ENCODE results near the gene DCBLD1.
"Not testable (repeated sequence)": the region's sequence is repeated elsewhere in the genome, so short reads cannot be mapped to it uniquely, and the experiment has no call there.

DCBLD1 gene

DNA sequence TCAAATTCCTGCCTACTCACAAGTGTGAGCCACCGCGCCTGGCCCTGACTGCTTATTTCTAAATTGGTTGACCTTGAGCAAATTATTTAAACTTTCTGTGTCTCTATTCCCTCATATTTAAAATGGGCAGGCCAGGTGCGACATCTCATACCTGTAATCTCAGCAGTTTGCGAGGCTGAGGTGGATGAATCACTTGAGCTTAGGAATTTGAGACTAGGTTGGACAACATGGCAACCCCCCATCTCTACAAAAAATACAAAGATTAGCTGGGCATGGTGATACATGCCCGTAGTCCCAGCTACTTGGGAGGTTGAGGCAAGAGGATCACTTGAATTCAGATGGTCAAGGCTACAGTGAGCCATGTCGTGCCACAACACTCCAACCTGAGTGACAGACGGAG, 26.5 kb downstream of the DCBLD1 start:
- no peak for TF ChIP-seq CTCF (IDR thresholded peaks at IDR 0.05; ENCODE audit: low read depth, low read length)
- H3K4me3 ChIP-seq (ENCODE audit: low read depth, low read length): no peak overlapping the region
- DNase-seq (ENCODE audit: low read depth, low spot score): no peak
- in situ Hi-C loops (cut with HindIII; ENCODE audit: low sequenced_read_pairs): no loop called here

DNA sequence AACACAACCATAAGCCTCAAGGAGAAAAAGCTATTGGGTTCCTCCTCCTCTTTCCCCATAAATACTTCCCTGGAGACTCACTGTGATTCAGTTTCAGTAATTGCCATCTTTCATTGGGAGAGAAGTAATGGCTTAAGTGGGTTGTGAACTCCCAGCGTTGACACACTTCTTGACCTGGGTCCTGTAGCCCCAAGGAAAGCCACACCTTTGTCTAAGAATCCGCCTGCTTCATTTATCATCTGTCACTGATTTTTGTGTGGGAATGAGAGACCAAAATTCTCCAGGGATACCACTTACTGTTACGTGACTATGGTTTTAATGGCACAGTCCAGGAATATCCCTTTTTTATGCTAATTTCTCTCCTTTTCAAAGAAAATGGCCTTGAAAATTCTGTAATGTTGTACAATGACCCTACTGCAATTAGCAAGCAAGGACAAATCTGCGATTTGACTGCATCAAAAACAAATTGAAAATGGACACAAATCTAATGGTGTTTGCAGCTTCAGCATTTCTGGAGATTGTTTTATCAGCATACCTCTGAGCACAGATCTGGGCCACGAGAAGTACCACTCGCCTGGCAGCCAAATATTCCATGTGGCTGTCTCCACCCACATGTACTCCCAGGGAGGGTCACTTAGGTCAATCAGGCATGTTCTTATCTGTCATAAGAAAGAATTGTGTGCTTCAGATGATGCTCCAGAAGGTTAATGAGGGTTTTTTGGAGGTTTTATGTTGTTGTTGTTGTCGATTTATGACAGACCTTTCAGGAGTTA, 29.8 kb downstream of the DCBLD1 start:
- in situ Hi-C loops (cut with HindIII; ENCODE audit: low sequenced_read_pairs): no loop called here
- no peak for DNase-seq (ENCODE audit: low read depth, low spot score)
- H3K4me3 ChIP-seq (ENCODE audit: low read depth, low read length): no peak overlapping the region
- TF ChIP-seq CTCF (IDR thresholded peaks at IDR 0.05; ENCODE audit: low read depth, low read length): no peak

- no peak for TF ChIP-seq CTCF (IDR thresholded peaks at IDR 0.05; ENCODE audit: low read depth, low read length)
- in situ Hi-C loops (cut with HindIII; ENCODE audit: low sequenced_read_pairs): no loop called here
- DNase-seq (ENCODE audit: low read depth, low spot score): no peak
- no peak overlapping the region for H3K4me3 ChIP-seq (ENCODE audit: low read depth, low read length)
Observed at GRCh38 chr6:117512987-117513573, 30.6 kb downstream of the DCBLD1 start.

DNA sequence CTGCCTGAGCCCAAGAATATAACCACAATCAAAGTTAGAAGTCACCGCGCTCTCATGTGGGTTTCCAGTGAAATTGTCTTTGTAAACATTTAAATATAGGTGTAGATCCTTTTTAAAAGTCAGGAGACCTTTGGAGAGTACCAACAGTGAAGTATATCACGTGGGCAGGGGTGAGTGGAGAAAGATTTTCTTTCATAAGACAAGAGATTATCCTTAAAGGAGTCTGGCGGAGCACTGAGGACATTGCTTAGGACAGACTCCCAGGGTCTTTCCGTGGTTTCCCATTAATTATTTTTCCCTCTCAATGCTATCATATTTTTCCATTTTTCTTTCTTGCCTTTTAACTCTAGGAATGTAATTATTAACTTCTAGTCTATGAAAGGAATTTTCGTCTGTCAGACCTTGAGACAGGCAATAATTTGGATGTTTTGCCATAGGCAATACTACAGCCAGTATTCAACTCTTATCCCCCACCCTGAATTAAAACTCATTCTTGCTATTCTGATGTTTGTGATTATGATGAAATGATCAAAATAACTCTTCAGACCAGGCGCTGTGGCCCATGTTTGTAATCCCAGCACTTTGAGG, 31.4 kb downstream of the DCBLD1 start:
- in situ Hi-C loops (cut with HindIII; ENCODE audit: low sequenced_read_pairs): no loop called here
- TF ChIP-seq CTCF (IDR thresholded peaks at IDR 0.05; ENCODE audit: low read depth, low read length): no peak
- DNase-seq (ENCODE audit: low read depth, low spot score): no peak
- H3K4me3 ChIP-seq (ENCODE audit: low read depth, low read length): no peak overlapping the region

- no peak for TF ChIP-seq CTCF (IDR thresholded peaks at IDR 0.05; ENCODE audit: low read depth, low read length)
- no peak for DNase-seq (ENCODE audit: low read depth, low spot score)
- no peak overlapping the region for H3K4me3 ChIP-seq (ENCODE audit: low read depth, low read length)
- in situ Hi-C loops (cut with HindIII; ENCODE audit: low sequenced_read_pairs): no loop called here
Observed at GRCh38 chr6:117514655-117515054, 32.2 kb downstream of the DCBLD1 start.

DNA sequence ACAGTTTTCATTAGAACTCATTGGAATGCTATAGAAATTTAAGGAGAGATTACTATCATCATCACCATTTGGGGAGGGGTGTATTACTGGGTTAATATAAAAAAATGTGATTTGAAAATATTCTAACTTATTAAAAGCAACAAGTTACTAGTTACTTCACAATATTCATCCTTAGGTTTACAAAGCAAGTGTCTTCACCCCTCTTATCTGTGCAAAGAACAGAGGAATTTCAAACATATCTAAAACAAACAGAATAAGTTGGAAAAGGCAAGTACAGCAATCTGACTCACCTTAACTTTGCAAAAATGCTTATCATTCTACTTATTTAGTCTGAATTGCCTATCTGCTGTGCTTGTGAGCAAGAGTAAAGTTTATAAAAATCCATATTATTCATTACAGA, 32.9 kb downstream of the DCBLD1 start:
- in situ Hi-C loops (cut with HindIII; ENCODE audit: low sequenced_read_pairs): no loop called here
- no peak for DNase-seq (ENCODE audit: low read depth, low spot score)
- TF ChIP-seq CTCF (IDR thresholded peaks at IDR 0.05; ENCODE audit: low read depth, low read length): no peak
- H3K4me3 ChIP-seq (ENCODE audit: low read depth, low read length): no peak overlapping the region

DNA sequence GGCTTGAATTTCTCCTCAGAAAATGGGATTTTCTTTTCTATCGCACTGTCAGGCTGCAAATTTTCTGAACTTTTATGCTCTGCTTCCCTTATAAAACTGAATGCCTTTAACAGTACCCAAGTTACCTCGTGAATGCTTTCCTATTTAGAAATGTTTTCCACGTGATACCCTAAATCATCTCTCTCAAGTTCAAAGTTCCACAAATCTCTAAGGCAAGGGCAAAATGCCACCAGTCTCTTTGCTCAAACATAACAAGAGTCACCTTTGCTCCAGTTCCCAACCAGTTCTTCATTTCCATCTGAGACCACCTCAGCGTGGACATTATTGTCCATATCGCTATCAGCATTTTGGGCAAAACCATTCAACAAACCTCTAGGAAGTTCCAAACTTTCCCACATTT, 35.5 kb downstream of the DCBLD1 start:
- in situ Hi-C loops (cut with HindIII; ENCODE audit: low sequenced_read_pairs); DNase-seq (ENCODE audit: low read depth, low spot score): not testable (repeated sequence)

More for the DNA sequence above, 35.5 kb downstream of the DCBLD1 start:
- not testable (repeated sequence) for H3K4me3 ChIP-seq (ENCODE audit: low read depth, low read length)
